GM21717 (cell line): ENCODE data around the gene KNCN.

Experiments
- ATAC-seq: cut with Tn5 transposase; IDR thresholded peaks from one replicate; pipeline ENCODE4 v1.9.1; 2021; ENCODE audit warnings: mild to moderate bottlenecking, moderate library complexity; ENCODE audit not compliant: unreplicated experiment

Gene KNCN

DNA sequence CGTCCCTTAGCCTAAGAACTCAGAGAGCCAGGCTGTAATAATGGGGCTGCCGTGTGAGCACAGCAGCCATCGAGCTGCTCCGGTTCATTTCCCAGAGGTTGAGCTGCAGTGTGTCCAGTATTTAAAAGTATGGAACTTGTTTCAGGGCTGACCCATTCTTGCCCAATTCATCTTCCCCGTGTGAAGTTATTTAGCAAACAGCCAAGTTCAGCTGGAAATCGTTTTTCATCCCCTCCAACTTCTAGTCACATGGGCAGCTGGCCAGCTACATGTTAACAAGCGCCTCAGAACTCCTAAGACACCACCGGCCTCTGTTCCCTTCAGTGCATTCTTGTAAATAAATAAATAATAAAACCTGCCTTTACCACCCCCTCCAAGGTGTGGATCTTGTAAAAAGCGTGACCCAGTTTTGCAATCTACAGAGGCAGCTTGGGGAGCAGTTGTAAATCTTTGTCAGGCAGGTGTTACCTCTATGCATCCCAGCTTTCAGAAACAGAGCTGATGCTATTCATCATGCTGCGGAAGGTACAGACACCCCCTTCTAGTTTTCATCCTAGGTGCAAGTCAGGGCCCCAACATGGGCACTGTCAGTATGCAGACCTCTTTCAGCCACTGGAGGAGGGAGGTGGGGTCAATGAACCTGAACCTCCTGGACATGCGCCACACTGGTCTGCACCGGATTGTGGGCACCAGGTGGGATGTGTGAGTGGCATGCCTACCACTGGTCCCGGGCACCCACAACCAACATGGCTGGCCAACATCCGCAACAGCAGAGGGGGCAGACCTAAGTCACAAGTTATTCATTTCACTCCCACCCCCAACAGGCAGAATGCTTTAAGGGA is 18.7 kb upstream of the KNCN start:
- ATAC-seq = no peak

DNA sequence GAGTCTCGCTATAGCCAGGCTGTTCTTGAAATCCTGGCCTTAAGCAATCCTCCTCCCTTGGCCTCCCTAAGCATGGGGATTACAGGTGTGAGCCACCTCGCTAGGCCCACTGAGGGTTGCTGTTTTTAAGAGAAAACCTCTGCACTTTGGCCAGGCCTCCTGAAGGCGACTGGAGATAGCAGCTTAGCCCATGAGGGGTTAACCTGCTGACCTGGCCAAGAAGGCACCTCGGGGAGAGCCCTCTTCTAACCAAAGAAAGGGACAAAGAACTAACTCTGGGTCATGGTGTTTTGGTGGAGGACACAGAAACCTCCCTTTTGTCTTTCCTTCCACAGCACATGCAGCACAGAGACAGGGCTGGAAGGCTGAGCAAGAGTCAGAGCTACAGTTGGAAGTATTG is 17.7 kb upstream of the KNCN start:
- ATAC-seq = no peak

GRCh38 chr1:46568461-46568891 is 17.0 kb upstream of the KNCN start:
- no peak for ATAC-seq

- ATAC-seq = no peak
Measured at GRCh38 chr1:46563341-46563740, 11.9 kb upstream of the KNCN start.

GRCh38 chr1:46562498-46562897 is 11.1 kb upstream of the KNCN start:
- ATAC-seq = no peak

- ATAC-seq = no peak
Measured at GRCh38 chr1:46558966-46559365, 7.5 kb upstream of the KNCN start.

DNA sequence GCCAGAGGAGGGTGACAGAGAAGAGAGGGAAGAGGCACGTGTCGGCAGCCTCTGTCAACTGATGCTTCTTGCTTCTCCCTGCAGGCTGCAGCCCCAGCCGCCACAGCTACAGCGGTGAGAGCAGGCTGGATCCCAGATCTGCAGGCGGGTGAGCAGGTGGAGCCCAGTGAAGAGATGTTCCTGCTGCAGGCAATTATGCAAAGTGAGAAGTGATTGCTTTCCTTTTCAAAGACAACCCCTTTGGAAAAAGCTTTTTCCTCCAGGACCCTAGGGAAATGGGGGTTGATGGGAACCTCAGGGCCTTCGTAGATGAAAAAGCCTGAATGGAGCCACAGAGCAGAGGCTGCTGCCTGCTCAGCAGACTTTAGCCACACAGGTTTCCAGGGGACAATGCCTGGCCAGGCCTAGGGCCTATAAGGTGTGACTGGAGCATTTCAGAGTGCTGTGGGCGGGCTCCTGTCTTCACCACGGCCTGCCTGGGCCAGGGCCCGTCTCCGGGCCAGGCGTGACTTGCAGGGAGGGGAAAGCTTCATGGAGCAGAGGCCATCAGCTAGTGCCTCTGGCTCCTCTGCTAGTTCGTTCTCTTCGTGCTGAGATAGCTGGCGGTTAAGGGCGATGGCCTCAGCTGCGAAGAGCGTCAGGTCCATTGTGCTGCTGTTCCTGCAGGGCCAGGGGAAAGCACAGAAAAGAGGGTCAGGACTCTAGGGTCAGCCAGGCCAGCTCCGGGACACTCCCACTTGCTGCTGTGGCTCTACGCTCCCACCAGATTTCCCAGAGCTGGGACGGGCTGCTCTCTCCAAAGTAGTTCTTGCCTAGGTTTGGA is 6.9 kb upstream of the KNCN start:
- ATAC-seq = no peak

DNA sequence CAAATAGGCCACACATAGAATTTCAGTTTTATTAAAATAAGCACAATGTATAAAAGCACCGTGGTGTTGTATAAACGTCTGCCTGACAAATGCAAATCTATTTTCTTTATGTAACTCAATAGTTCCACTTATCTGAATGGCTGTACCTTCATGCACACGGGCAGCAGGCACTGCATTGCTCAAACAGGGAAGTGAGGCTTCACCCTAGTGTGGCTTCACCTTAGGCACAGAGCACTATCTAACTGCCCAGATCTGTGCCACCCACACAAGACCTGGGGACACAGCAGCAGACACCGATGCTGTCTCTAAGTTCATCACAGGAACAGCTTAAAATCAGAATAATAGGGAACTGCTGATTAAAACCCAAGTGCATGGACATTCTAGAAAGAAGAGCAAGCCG is 6.0 kb upstream of the KNCN start:
- ATAC-seq = no peak

GRCh38 chr1:46556822-46557221 is 5.4 kb upstream of the KNCN start:
- no peak for ATAC-seq

DNA sequence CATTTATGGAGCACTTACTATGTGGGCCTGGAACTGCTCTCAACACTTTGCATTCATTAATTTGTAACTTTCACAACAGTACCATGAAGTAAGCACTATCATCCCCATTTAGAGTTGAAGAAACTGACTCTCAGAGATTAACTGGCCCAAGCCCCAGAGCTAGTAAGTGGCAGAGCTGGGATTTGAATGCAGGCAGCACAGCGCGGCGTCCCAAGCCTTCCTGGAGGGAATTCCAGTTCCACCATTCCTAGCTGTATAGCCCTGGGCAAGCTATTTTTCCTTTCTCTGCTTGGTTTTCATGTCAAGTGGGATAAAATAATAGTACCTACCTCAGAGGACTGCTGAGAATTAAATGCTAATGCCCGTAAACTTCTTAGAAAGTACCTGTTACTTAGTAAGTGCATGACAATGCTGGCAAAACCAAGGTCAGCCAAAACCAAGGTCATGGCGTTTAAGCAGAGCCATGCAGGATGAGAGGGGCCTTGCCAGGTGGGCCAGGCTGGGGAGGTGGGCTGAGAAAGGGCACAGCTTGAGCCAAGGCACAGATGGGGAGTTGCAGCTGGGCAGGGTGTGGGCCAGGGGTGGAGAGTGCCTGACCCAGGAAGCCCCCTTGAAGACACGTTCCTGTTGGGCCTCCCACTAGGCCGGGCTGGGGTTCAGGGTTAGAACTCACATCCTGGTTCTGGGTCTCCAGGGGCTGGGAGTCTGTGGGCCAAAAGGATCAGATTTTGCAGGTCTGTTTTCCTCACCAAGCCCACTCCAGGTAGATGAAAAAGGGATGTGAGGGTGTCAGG is 4.6 kb upstream of the KNCN start:
- ATAC-seq = no peak

DNA sequence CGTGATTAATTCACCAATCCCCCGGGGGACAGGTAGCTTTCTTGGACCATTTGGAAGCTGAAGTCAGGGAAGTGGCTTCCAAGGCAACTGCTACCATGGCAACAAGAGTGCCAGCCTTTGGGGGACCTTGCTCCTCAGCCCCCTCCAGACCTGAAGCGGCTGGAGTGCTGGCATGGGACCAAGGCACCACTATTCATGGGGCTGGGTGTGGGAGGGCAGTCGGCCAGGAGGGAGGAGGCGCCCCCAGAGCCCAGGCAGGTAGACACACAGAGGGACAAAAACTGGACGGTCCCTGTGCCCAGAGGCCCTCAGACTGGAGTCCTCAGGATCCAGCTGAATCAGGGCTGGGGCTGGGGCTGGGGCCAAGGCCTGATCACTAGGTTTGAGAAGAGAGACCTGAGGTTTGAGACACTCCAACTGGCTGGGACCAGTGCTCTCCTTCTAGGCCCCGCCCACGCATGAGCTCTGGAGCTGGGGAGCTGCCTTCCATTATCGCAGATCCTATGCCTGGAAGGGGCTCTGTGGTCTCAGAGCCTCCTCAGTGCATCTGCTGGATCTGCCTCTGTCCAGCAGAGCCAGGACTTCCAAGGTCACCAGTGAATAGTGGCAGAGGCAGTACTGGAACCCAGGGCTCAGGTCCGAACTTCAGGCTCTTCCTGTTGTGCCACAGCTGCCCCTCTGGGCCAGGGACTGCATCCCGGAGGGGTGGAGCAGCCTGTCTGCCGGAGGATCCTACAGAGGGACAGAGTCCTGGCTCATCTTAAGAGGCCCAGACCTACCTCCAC is 3.3 kb upstream of the KNCN start:
- ATAC-seq = no peak

DNA sequence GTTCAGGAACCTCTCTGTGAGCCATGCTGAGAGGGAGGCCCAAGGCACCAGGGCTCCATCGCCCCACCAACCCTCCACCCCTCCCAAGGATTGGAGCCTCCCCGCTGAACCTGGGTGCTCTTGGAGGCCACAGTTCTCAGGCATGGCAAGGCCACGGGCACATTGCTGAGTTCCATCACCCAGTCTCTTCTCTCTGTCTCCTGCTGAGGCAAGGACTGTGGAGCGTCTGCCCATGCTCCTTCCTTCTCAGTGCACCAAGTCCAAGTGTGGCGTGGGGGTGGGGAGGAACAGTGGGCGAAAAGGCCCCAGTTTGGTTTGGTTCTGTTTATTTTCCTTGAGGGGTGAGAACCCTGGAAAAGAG is 2.8 kb upstream of the KNCN start:
- no peak for ATAC-seq

DNA sequence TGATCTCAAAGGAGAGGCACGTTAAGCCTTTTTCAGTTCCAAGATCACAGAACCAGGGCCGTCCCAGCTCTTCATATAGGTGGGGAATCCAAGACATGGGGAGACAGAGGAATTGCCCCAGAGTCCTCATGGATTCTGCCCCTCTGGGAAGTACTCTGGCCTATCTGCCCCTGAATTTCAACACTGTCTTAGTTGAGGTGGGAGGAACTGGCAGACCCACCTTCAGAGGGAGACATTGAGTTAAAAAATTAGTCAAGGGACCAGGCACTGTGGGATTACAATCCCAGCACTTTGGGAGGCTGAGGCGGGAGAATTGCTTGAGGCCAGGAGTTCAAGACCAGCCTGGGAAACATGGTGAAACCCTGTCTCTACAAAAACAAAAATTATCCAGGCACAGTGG is 2.1 kb upstream of the KNCN start:
- ATAC-seq = no peak

GRCh38 chr1:46552357-46553237 is 1.1 kb upstream of the KNCN start:
- no peak for ATAC-seq

- no peak for ATAC-seq
Measured at GRCh38 chr1:46550751-46551231, 656 bp downstream of the KNCN start.

DNA sequence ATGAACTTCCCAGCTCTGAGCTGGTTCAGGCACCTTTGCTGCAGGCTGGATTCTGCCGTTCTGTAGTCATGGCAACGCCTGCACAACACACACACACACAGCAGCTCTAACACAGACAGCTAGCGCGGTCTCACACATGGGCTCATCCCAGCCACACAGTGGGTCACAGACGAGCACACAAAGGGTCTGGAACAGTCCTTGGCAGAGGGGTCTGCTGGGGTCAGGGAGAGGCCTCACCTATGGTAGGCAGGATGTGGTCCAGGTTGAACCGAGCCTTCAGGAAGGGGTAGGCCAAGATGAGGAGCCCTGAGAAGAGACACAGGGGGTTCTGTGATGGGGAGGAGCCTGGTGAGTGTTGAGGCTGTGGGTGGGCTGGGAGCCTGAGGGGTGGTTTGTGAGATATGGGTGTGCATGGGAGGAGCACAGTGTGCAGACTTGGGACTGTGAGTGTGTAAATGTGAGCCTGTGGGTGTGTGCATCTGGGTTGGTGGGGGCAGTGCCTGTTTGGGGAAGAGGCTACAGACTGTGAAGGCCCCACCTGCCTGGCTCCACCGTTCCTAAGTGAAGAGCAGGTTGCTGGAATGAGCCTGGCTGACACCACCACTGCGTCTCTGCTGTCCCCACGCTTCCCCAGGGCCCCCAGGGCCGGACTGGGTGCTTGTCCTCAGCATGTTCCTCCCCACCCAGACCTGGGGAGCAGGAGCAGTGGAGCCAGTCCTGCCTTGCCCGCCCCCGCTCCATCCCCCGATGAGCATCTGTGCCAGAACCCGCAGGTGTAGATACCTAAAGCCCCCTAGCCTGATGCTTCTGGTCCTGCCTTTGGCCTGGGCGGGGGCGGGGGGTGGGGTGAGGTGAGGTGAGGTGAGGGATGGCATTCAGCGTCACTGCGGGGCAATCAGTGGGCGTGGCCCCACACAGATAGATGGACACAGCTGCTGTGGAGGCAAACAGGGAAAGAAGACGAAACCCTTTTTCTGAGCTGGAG is 1.5 kb downstream of the KNCN start:
- no peak for ATAC-seq

DNA sequence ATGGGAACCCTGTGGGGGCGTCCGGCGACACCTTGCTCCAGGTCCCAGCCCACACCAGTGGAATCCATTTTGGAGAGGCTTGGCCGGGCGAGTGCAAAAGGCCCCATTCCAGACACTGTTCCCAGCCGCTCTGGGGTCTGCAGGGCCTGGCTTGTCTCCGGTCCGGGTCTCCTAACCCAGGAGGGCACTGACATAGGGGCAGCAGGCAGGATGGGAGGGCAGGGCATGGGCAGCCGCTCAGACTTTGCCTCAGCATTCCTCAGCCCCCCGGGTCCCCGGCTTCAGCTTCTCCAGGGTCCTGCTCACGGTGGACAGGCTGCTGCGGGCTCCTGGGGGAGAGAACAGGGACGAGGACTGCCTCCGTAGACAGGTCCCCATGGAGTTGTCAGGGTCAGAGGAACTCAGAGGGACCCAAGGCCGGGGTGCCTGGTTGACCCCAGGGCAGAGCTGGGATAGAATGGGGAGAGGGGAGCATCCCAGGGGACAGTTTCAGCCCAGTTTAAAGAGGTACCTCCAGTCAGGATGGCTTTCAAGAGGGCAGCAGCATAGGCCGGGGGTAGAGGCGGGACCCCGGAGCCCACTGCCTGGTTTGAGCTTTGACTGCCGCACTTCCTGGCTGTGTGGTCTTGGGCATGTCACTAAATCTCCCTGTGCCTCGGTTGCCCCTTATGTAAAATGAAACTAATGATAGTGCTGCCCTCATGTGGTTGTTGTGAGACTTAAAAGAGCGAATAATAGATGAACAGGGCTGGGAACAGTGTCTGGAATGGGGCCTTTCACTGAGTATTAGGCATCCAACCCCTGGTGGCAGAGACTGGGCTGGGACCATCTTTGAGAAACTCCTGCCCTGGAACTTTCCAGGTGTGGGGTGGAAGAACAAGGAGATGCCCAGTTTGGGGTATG is 3.7 kb downstream of the KNCN start:
- no peak for ATAC-seq
